GM19043 (cell line): ENCODE data around the gene CFAP74.
"Not testable (repeated sequence)": the region's sequence is repeated elsewhere in the genome, so short reads cannot be mapped to it uniquely, and the experiment has no call there.

Experiments
- ATAC-seq: cut with Tn5 transposase; IDR thresholded peaks from one replicate; pipeline ENCODE4 v1.9.1; 2021; ENCODE audit warnings: low read depth; ENCODE audit not compliant: unreplicated experiment

Gene CFAP74

DNA sequence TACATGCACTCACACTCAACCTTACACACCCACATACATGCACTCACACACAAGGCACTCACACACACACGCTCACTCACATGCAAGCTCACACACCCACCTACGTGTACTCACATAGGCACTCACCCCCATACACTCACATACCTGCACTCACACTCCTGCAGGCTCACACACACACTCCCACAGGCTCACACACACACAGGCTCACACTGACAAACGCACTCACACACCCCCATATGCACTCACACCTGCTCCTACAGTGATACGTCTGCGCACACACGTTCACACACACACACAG, 65.4 kb downstream of the CFAP74 start:
- ATAC-seq, result no peak

DNA sequence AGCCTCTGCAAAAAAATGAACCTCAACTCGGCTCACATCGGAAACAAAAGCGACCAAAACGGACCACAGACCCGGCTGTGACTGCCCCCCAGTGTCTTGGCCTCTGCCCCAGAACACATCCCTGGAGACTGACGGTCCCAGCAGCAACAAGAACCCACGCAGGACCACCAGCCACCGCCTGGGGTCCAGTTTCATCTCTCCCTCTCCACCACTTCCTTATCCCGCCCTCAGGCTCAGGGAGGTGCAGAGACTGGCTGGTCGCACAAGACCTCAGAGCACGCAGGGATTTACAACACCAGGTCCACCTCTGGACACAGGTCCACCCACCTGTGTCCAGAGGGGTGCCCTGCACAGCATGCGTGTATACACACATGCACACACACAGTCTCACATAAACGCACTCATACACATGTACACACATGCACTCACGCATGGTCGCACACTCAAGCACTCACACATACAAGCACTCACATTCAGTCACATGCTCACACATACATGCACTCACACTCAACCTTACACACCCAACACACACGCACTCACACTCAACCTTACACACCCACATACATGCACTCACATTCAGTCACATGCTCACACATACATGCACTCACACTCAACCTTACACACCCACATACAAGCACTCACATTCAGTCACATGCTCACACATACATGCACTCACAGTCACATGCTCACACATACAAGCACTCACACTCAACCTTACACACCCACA, 65.9 kb downstream of the CFAP74 start:
- ATAC-seq, result no peak

DNA sequence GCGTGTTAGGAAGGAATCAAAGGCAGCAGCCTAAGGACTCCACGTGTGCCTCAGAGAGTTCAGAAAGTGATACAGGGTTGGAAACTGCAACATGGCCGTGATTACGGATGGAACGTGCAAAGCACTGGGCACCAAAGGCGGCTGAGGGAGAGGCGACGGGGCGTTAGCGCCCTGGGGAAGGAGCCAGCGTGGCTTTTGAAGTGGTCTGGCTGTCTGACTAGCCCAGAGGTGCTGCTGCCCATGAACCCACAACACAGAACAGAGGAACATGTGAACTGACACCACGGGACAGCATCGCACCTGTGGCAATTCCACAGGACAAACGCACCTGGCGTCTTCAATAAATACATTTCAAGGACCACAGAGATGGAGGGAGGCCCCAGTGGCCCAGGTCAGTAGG, 66.5 kb downstream of the CFAP74 start:
- no peak for ATAC-seq

DNA sequence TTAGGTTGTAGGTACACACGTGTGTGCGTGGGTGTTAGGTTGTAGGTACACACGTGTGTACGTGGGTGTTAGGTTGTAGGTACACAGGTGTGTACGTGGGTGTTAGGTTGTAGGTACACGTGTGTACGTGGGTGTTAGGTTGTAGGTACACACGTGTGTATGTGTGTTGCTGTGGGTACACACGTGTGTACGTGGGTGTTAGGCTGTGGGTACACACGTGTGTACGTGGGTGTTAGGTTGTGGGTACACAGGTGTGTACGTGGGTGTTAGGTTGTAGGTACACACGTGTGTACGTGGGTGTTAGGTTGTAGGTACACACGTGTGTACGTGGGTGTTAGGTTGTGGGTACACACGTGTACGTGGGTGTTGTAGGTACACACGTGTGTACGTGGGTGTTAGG, 68.7 kb downstream of the CFAP74 start:
- not testable (repeated sequence) for ATAC-seq

DNA sequence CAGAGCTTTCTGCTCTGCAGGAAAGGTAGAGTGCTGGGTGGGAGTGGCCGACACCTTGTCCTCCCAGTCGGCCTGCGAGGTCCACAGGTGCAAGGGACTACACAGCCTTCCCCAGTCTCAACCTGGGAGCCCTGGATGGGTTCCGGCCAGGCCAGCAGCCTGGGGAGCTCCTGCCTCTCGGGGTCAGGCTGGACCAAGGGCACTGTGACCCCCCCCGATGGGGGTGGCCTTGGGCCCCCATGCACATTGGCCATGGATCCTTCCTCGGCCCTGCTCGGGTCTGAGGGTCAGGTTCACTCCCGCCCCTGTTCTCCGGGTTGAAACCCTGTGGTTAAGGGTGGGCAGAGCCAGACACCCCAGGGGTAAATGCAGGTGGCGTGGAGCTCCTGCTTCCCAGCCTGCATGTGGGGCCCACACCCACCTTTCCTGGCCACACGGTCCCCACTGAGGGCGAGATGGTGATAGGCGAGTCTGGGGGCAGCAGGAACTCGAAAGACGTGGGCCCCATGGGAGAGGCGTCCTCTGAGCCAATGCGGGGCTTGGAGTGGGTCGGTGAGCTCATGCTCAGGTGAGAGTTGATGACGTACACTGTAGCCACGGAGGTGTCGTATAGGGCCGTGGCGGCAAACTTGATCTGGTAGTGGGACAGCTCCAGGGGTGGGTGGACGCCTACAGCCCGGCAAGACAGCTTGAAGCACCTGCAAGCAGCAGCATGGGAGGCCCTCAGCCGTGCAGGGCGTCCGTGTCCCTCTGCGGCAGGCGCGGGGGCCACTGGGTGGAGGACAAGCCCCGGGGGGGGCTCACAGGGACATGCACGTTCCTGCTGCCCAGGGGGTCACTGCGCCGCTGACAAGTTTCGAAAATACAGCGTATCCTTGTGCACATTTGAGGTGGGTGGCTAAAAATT, 73.7 kb downstream of the CFAP74 start:
- ATAC-seq, result no peak

DNA sequence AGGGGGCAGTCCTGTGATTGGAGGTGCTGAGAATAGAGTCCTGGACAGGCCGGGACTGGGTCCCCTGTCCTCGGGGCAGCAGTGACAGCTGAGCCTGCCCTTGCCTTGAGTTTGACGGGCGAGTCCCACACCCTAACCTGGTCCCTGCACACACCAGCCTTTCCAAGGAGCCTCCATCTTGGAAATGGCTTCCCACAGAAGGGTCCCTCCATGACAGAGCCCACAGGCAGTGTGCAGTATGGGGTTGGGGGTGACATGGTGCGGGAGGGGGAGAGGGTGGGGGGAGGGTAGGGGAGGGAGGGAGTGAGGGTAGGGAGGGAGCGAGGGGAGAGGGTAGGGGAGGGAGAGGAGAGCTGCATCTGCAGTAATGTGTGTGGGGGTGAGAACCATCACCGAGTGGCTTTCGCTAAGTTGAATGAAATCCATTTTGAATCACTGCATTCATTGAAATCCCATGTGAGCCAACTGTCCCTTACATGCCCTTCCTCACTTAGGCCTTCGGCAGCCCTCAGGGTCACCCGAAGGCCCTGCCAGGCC, 74.4 kb downstream of the CFAP74 start:
- ATAC-seq, result no peak

DNA sequence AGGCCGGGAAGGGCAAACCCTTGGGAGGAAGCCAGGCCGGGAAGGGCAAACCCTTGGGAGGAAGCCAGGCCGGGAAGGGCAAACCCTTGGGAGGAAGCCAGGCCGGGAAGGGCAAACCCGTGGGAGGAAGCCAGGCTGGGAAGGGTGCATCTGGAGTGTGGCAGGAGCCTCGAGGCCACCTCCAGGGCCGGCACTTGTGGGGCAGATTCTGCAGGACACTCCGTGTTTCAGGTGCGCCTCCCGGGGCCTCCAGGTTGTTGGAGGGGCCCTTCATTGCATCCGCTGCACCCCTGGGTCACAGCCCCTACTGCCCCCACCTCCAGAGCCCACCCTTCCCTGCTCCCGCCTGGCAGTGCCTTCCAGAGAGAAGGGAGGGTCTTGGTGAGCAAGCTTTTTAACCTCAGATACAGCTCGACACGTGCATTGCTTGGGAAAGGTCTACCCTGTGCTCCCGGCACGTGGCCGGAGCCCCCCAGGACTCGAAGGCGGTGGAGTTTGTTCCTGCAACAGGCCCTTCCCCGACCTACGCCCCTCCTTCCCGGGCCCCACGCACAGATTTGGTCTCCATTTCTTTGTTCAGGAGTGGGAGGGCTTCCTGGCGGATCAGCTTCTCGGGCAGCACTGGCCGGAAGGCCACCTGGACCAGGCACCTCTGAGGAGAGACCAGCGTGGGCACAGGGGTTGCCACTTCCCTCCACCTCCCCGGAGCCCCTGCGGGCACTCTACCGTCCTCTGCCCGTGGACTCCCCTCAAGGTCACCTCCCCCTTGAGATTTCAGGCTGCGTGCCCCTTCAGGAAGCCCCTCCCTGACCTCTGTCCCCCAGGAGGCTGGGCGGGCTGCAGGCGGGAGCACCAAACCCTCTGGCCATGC, 75.1 kb downstream of the CFAP74 start:
- no peak for ATAC-seq

DNA sequence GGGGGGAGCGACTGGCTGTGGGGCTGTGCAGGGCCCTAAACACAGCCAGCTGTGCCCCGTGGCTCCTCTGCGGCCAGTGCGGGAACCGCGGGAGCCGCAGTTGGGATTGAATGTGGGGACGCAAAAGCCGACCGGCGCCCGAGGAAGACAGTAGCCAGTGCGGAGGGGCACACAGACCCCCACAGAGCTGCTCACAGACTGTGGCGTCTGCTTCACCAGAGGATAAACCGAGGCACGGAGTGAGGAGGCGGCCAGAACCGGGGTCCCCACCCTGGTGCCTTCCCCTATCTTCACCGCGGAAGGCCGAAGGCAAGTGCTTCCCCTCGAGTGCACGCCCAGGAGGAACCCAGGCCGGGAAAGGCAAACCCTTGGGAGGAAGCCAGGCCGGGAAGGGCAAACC, 75.8 kb downstream of the CFAP74 start:
- no peak for ATAC-seq

DNA sequence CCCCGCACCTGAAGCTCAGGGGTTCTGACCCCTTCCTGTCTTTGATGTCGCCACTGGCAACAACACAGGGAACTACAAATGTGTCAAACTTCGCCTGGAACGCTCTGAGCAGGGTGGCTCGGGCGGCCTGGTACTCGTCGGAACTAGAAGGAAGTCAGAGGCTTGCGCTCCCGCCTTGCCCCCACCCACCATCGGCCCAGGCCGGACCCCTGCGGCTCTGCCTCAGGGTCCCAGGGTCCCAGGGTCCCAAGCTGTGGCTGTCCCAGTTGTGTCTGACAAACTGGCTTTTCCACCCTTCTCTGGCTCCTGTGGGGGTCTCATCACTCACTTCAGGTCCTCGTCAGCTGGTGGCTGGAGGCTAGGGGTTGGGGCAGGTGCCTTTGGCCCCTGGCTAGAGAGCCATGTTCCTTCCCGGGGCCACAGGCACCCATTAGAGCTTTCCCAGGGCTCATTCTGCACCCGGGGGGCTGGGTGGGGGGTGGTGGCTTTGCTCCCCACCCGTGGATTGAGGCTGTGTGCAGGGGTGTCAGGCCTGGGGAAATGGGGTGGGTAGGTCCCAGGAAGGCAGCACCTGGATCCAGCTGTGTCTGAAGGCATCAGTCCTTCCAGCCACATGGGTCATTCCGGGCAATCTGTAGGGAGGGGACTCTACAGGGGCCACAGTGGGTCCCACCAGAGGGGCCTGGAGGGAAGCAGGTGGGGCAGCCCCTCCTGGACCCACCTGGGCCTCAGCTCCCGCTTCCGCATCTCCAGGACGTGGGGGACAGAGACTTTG, 76.5 kb downstream of the CFAP74 start:
- no peak for ATAC-seq

DNA sequence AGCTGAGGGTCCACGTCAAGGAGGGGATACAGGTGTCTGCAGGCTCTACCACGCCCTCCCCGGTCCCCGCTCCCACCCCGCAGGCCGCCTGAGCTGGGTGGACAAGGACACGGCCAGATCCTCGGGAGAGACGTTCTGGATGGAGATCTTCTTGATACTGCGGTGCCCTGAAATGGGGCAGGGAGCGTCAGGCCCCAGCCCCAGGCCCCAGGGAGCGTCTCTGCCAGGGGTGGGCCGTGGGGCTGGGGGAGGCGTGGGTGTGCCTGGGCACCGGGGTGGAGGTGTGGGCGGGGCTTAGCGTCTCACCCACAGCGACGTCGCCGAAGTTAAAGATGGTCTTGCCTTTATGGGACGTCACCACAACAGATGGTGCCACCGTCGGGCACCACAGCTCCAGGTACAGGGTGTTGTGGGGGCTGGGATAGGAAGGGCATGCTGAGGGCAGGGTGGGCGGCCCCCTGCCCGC, 77.2 kb downstream of the CFAP74 start:
- ATAC-seq, result no peak

DNA sequence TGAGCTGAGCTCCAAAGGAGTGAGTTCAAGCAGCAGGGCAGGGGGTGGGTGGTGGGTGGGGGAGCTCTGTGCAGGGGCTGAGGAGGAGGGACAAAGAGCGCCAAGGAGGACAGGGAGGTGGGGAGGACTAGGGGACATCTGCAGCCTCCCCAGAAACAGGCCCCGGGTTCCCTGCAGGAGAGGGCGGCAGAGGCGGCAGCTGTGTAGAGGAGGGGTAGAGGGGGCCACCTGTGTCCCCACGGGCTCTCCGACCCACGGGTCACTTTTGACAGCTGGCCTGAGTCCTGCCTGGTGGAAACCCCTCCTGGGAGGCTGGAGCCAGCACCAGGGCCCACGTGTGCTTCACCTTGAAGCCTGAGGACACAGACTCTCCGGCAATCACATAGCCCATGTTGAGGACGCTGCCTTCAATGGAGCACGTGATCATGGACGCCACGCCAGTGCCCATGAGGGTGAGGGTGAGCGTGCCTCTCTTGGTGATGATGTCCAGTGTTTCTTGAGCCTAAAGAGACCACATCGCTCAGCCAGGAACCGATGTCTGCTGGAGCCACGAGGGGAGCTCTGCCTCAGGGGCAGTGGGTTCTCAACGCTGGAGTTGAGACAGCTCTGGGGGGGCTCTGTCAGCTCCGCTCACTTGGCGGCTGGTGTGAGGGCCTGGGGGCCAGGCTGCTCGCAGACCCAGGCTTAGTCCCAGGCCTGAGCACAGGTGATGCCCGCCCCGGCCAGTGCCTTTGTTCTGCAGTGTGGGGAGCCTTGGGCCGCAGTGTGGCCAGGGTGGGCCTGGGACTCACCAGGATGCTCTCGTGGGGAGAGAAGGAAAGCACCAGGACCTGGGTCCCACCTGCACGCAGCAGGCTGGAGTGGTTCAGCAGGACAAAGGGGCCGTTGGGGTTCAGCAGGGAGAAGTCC, 77.9 kb downstream of the CFAP74 start:
- no peak for ATAC-seq

DNA sequence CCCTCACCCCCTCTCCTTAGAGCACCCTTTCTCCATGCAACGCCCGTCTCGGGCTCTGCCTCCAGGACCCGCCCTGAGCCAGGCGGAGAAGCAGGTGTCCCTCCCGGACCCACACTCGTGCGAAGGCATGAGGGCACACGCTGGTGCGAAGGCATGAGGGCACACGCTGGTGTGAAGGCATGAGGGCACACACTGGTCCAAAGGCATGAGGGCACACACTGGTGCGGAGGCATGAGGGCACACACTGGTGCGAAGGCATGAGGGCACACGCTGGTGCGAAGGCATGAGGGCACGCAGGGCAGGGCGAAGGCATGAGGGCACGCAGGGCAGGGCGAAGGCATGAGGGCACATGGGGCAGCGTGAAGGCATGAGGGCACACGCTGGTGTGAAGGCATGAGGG, 78.7 kb downstream of the CFAP74 start:
- ATAC-seq, result no peak

DNA sequence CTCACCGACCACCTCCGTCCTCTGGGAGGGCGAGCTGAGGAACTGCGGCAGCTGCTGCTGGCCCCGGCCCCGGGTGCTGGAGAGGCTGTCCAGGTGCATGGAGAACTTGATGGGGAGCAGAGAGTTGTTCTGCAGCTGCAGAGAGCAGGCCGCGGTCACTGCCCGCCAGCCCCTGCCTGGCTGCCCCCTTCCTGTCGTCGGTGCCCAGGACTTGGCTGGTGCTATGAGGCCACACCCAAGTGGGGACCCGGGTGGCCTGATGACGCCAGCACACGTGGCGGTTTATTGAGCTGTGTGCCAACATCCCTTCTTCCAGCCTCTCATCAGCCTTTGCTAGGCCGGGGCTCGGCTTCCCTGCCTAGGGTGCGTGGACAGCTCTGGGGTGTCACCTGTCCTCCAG, 79.2 kb downstream of the CFAP74 start:
- ATAC-seq, result no peak

DNA sequence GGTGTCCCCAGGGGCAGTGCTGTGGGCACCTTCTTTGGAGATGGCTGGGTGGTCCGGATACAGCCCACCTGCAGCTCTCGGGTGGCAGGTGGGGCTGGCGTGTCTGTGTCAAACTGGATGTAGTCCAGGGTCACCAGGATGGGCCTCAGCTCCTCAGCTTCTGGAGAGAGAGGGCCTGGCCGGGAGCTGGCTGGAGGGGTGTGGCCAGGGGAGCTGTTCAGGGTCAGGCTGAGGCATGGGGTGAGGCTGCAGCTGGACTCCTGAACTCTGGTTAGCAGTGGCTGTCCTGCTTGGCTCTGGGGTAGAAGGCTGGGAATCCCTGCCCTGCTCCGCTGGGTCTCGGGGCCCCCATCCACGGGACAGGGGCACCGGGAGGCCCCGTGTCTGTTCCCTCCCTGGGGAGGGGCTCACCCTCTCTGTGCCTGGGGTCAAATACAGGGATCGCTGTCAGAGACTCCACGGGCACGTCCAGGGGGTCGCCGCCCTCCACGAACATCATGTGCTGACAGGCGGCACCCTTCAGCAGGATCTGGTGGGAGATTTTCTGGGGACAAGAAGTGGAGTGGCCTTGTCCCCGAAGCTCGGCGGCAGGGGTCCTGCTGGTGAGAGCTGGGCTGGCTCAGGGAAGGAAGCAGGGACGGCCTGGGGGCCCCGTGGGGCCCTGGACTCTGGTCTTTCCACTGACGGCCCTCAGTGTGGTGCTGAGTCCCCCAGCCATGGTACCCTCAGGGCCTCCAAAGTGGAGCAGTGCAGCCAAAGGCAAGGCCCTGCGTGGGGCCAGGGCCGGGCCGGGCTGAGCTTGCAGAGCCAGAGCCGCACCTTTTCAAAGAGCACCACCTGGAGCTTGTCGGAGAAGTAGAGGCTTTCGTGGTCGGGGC, 80.4 kb downstream of the CFAP74 start:
- no peak for ATAC-seq

DNA sequence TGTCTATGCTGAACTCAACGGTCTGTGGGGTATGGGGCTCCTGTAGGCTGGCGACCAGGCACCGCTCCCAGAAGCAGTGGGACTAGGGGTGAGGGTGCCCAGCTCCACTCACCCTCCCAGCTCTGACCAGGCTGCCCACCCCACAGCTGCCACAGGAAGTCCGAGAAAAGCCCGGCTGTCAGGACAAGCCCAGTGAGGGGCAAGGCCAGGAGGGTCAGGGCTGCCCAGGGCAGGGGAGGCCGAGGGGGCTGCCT, 81.0 kb downstream of the CFAP74 start:
- no peak for ATAC-seq

DNA sequence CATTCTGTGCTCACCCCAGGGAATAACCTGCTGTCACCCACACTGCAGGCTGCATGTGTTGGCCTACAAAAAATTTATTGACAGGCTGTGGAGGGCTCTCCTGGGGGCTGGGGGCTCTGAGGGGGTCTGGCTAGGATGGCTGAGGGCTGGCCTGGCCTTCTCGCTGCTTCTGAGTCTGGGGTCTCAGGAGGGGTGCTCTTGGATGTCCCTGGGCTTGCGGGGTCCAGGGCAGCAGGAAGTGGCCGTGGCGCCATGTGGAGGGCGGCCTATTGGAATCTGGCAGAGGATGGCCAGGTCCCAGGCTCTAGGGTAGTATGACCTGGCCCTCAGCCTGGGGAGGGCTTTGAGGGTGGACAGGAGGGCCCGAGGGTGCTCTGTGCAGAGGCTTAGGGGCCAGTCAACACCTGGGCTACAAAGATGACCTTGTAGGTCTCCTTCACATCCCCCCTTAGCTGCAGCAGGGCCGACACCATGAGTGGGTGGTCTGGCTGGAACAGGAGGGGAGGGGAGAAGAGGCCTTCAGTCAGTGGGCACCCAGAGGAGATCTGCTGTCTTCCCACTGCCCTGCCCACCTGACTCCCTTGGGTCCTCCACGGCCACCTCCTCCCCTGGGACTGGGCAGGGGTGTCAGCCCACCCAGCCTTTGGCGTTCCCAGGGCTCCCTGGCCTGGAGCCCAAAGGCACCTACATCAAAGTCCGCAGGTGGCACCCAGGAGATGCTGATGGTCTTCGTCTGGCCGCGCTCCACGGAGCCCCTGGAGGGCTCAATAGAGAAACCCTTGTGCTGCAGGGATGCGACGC, 81.5 kb downstream of the CFAP74 start:
- no peak for ATAC-seq

DNA sequence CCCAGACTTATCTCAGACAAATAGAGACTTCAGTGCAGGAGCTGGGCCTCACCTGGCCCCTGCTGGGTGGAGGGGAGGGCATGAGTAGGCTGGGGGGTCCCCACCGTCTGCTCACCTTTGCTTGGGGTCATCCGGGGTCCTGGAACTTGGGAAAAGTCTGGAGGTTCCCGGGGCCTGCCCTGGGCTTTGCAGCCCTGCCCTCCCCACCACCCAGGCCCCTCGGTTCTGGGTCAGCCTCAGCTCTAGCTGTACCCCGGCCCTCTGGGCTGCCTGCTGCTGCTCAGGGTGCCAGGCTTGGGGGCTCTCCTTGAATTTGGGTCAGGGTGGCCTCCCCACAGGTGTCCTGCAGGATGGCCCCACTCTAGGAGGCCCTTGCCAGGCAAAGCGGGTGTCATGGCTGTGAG, 82.1 kb downstream of the CFAP74 start:
- no peak for ATAC-seq
